Measurements from ENCODE around the gene ZHX3.

GRCh38 chr20:41268402-41268801 is 49.1 kb downstream of the ZHX3 start:
- TF ChIP-seq POLR2AphosphoS5 (IDR thresholded peaks at IDR 0.05) (no peak), CTCF (IDR thresholded peaks at IDR 0.05) (no peak), POLR2A (IDR thresholded peaks at IDR 0.05) (no peak), EP300 (IDR thresholded peaks at IDR 0.05) (no peak)

Data from suprapubic skin (tissue), 4 donors.